Measurements from ENCODE around the gene PRR5L. TPM values are rescaled to one million over a fixed set of nuclear protein-coding genes. Genes with fewer than 3 reads are reported as not detected.

The PRR5L gene
- total RNA-seq, 1 experiment from 2014 or later: not detected

GRCh38 chr11:36347384-36347906, 51.4 kb downstream of the PRR5L start:
- Histone ChIP-seq H3K36me3 (ENCODE audit: control insufficient read depth, insufficient read depth, low read length) (no peaks in the 10 kb centered on the region), H3K4me3 (ENCODE audit: low read depth, low read length) (no peak overlapping the region), H3K27me3 (replicated peaks; ENCODE audit: control insufficient read depth, insufficient read depth, low read length) (no peaks in the 10 kb centered on the region), H3K4me1 (peaks cover 14% of the 10 kb centered on the region), H3K9me3 (no peaks in the 10 kb centered on the region)
- DNase-seq: no peak
- Mint-ChIP-seq H3K4me1 (ENCODE audit: low read depth, unreplicated experiment) (peaks cover 4% of the 10 kb centered on the region), H3K27ac (ENCODE audit: unreplicated experiment) (no peak overlapping the region), H3K9me3 (ENCODE audit: unreplicated experiment) (no peaks in the 10 kb centered on the region), H3K27me3 (ENCODE audit: insufficient read depth, unreplicated experiment) (no peaks in the 10 kb centered on the region), H3K36me3 (ENCODE audit: insufficient read depth, unreplicated experiment) (no peaks in the 10 kb centered on the region), H3K4me3 (ENCODE audit: unreplicated experiment) (no peak overlapping the region)
- intact Hi-C loops (cut with micrococcal nuclease; ENCODE audit: unreplicated experiment): no loop called here
- POLR2A ChIA-PET: no interaction called here
- TF ChIP-seq CTCF (IDR thresholded peaks at IDR 0.05; ENCODE audit: insufficient read depth in 1 of 2, low read depth in 1 of 2, low read length in 1 of 2, severe bottlenecking in 1 of 2, unreplicated experiment in 1 of 2): no peak
- CTCF ChIA-PET: no interaction called here
- no TSS peak for BruUV-seq (replicated peaks)

GRCh38 chr11:36349351-36350136, 53.5 kb downstream of the PRR5L start:
- intact Hi-C loops (cut with micrococcal nuclease; ENCODE audit: unreplicated experiment): no loop called here
- H3K9me3 ChIP-seq: no peaks in the 10 kb centered on the region
- H3K9me3 Mint-ChIP-seq (ENCODE audit: unreplicated experiment): no peaks in the 10 kb centered on the region
- TF ChIP-seq CTCF (IDR thresholded peaks at IDR 0.05; ENCODE audit: insufficient read depth in 1 of 2, low read depth in 1 of 2, low read length in 1 of 2, severe bottlenecking in 1 of 2, unreplicated experiment in 1 of 2): no peak
- peaks cover 10% of the 10 kb centered on the region for H3K4me1 ChIP-seq
- no peaks in the 10 kb centered on the region for H3K27me3 Mint-ChIP-seq (ENCODE audit: insufficient read depth, unreplicated experiment)
- CTCF ChIA-PET: no interaction called here
- DNase-seq: no peak
- no peak overlapping the region for H3K27ac Mint-ChIP-seq (ENCODE audit: unreplicated experiment)
- no peaks in the 10 kb centered on the region for H3K36me3 Mint-ChIP-seq (ENCODE audit: insufficient read depth, unreplicated experiment)
- peaks cover 13% of the 10 kb centered on the region for H3K4me1 Mint-ChIP-seq (ENCODE audit: low read depth, unreplicated experiment)
- POLR2A ChIA-PET: no interaction called here
- no peaks in the 10 kb centered on the region for H3K36me3 ChIP-seq (ENCODE audit: control insufficient read depth, insufficient read depth, low read length)
- BruUV-seq (replicated peaks): no TSS peak
- no peak overlapping the region for H3K4me3 Mint-ChIP-seq (ENCODE audit: unreplicated experiment)
- H3K4me3 ChIP-seq (ENCODE audit: low read depth, low read length): no peak overlapping the region
- H3K27me3 ChIP-seq (replicated peaks; ENCODE audit: control insufficient read depth, insufficient read depth, low read length): no peaks in the 10 kb centered on the region

GRCh38 chr11:36350137-36350513, 54.0 kb downstream of the PRR5L start:
- ChIA-PET POLR2A (no interaction called here), CTCF (no interaction called here)
- Mint-ChIP-seq H3K36me3 (ENCODE audit: insufficient read depth, unreplicated experiment) (no peaks in the 10 kb centered on the region), H3K27me3 (ENCODE audit: insufficient read depth, unreplicated experiment) (no peaks in the 10 kb centered on the region), H3K4me3 (ENCODE audit: unreplicated experiment) (no peak overlapping the region), H3K4me1 (ENCODE audit: low read depth, unreplicated experiment) (peaks cover 19% of the 10 kb centered on the region), H3K9me3 (ENCODE audit: unreplicated experiment) (no peaks in the 10 kb centered on the region), H3K27ac (ENCODE audit: unreplicated experiment) (no peak overlapping the region)
- no peak for DNase-seq
- Histone ChIP-seq H3K27me3 (replicated peaks; ENCODE audit: control insufficient read depth, insufficient read depth, low read length) (no peaks in the 10 kb centered on the region), H3K4me3 (ENCODE audit: low read depth, low read length) (no peak overlapping the region), H3K36me3 (ENCODE audit: control insufficient read depth, insufficient read depth, low read length) (no peaks in the 10 kb centered on the region), H3K9me3 (no peaks in the 10 kb centered on the region), H3K4me1 (peaks cover 9% of the 10 kb centered on the region)
- intact Hi-C loops (cut with micrococcal nuclease; ENCODE audit: unreplicated experiment): no loop called here
- no TSS peak for BruUV-seq (replicated peaks)
- no peak for TF ChIP-seq CTCF (IDR thresholded peaks at IDR 0.05; ENCODE audit: insufficient read depth in 1 of 2, low read depth in 1 of 2, low read length in 1 of 2, severe bottlenecking in 1 of 2, unreplicated experiment in 1 of 2)
